GM21447 (cell line): ENCODE results near the gene KIF21A.

ENCODE experiments used
- ATAC-seq: cut with Tn5 transposase; IDR thresholded peaks from one replicate; pipeline ENCODE4 v1.9.1; 2021; ENCODE audit not compliant: unreplicated experiment

Gene KIF21A

GRCh38 chr12:39294715-39295114 lies 148.2 kb downstream of the KIF21A start:
- ATAC-seq, result no peak

GRCh38 chr12:39292125-39292630 lies 150.7 kb downstream of the KIF21A start:
- no peak for ATAC-seq

GRCh38 chr12:39287817-39288216 lies 155.1 kb downstream of the KIF21A start:
- ATAC-seq, result no peak

GRCh38 chr12:39287409-39287808 lies 155.5 kb downstream of the KIF21A start:
- ATAC-seq, result no peak

- ATAC-seq, result no peak
These were observed 164.5 kb downstream of the KIF21A start for GRCh38 chr12:39278426-39278825.

GRCh38 chr12:39277416-39277815 lies 165.5 kb downstream of the KIF21A start:
- no peak for ATAC-seq

GRCh38 chr12:39275846-39276245 lies 167.1 kb downstream of the KIF21A start:
- ATAC-seq, result no peak

- ATAC-seq, result no peak
These were observed 169.9 kb downstream of the KIF21A start for GRCh38 chr12:39272871-39273655.

GRCh38 chr12:39269492-39269891 lies 173.4 kb downstream of the KIF21A start:
- ATAC-seq, result no peak

GRCh38 chr12:39267886-39268285 lies 175.0 kb downstream of the KIF21A start:
- ATAC-seq, result no peak

GRCh38 chr12:39252628-39253027 lies 190.3 kb downstream of the KIF21A start:
- ATAC-seq, result no peak
